Measurements from ENCODE around the gene TASL. TPM values are rescaled to one million over a fixed set of nuclear protein-coding genes. Genes with fewer than 3 reads are reported as not detected.
"Not testable (repeated sequence)": the region's sequence is repeated elsewhere in the genome, so short reads cannot be mapped to it uniquely, and the experiment has no call there.

TASL gene
- total and polyA plus RNA-seq, 7 donors = 0.04 to 0.34 (median 0.11) TPM; not detected in 1

GRCh38 chrX:30610026-30610425 lies 32.5 kb upstream of the TASL start:
- no peak for ATAC-seq
- Histone ChIP-seq H3K36me3 (ENCODE audit: insufficient read depth in 1 of 2, low read depth in 1 of 2) (no peaks in the 10 kb centered on the region), H3K27ac (no peak overlapping the region), H3K9me3 (no peaks in the 10 kb centered on the region), H3K4me1 (no peaks in the 10 kb centered on the region), H3K4me3 (no peak overlapping the region), H3K27me3 (ENCODE audit: insufficient read depth in 3 of 3, low read length in 2 of 3) (no peaks in the 10 kb centered on the region)
- intact Hi-C loops (cut with DNase I) = no loop called here
- TF ChIP-seq CTCF (IDR thresholded peaks at IDR 0.05) = no peak
- DNase-seq = no peak
- WGBS, 3 donors = 62 to 78% (median 70%) methylated on average over 2 of the region's 2 CpGs

GRCh38 chrX:30607155-30607554 lies 29.6 kb upstream of the TASL start:
- H3K27ac ChIP-seq = no peak overlapping the region
- H3K4me3 ChIP-seq = no peak overlapping the region
- no peak for TF ChIP-seq CTCF (IDR thresholded peaks at IDR 0.05)
- no peaks in the 10 kb centered on the region for H3K36me3 ChIP-seq (ENCODE audit: insufficient read depth in 1 of 2, low read depth in 1 of 2)
- intact Hi-C loops (cut with DNase I) = no loop called here
- H3K4me1 ChIP-seq = no peaks in the 10 kb centered on the region
- H3K9me3 ChIP-seq = no peaks in the 10 kb centered on the region
- ATAC-seq (no peak), DNase-seq (no peak)
- 41 to 57% (median 57%) methylated on average over 1 of the region's 1 CpG for WGBS, 3 donors
- no peaks in the 10 kb centered on the region for H3K27me3 ChIP-seq (ENCODE audit: insufficient read depth in 3 of 3, low read length in 2 of 3)

GRCh38 chrX:30600269-30601176 lies 23.0 kb upstream of the TASL start:
- 77 to 88% (median 85%) methylated on average over 3 to 6 of the region's 15 CpGs for WGBS, 3 donors
- H3K9me3 ChIP-seq; H3K27ac ChIP-seq; H3K27me3 ChIP-seq (ENCODE audit: insufficient read depth in 3 of 3, low read length in 2 of 3); ATAC-seq; DNase-seq; H3K4me1 ChIP-seq; H3K4me3 ChIP-seq; intact Hi-C loops (cut with DNase I); H3K36me3 ChIP-seq (ENCODE audit: insufficient read depth in 1 of 2, low read depth in 1 of 2): not testable (repeated sequence)

- Histone ChIP-seq H3K36me3 (ENCODE audit: insufficient read depth in 1 of 2, low read depth in 1 of 2) (no peaks in the 10 kb centered on the region), H3K4me3 (no peak overlapping the region), H3K27ac (no peak overlapping the region), H3K9me3 (no peaks in the 10 kb centered on the region), H3K4me1 (no peaks in the 10 kb centered on the region), H3K27me3 (ENCODE audit: insufficient read depth in 3 of 3, low read length in 2 of 3) (peaks cover 0 to 6% (median 0%) of the 10 kb centered on the region in 3 donors)
- intact Hi-C loops (cut with DNase I) = no loop called here
- TF ChIP-seq CTCF (IDR thresholded peaks at IDR 0.05) = no peak
- no peak for ATAC-seq
- 59 to 82% (median 73%) methylated on average over 3 to 4 of the region's 4 CpGs for WGBS, 3 donors
- no peak for DNase-seq
Measured at GRCh38 chrX:30597216-30598012, 19.8 kb upstream of the TASL start.
